CD14-positive monocyte (primary cell): ENCODE data around the gene BCR. TPM values are rescaled to one million over a fixed set of nuclear protein-coding genes. Genes with fewer than 3 reads are reported as not detected.

Experiments used
- DNase-seq, 3 donors: peaks; one replicate each; pipeline ENCODE4 v3.0.0-alpha.2; 2011 to 2022
- H2AFZ ChIP-seq: 2 replicates; pipeline ENCODE4 v1.6.0; 2012; ENCODE audit warnings: mild to moderate bottlenecking, low read depth, low read length, inconsistent platforms; ENCODE audit not compliant: insufficient read depth, poor library complexity, severe bottlenecking
- H3K27ac ChIP-seq, 2 donors: 1 replicate in 1 of 2; 2 replicates in 1 of 2; pipeline ENCODE4 v1.5.1; 2012 to 2013; ENCODE audit warnings: low read length in 2 of 2, control low read depth in 1 of 2, inconsistent platforms in 1 of 2, low read depth in 1 of 2, mild to moderate bottlenecking in 1 of 2
- H3K27me3 ChIP-seq, 2 donors: one replicate each; pipeline versions ENCODE4 v1.6.0 to v1.6.1; 2011 to 2013; ENCODE audit warnings: low read length in 2 of 2; ENCODE audit not compliant: control insufficient read depth in 2 of 2, insufficient read depth in 2 of 2
- H3K36me3 ChIP-seq, 2 donors: replicated peaks in 1 of 2; 1 replicate in 1 of 2; 2 replicates in 1 of 2; pipeline versions ENCODE4 v1.5.1 to v1.6.1; 2012 to 2013; ENCODE audit warnings: low read length in 2 of 2, control low read depth in 1 of 2, inconsistent platforms in 1 of 2, mild to moderate bottlenecking in 1 of 2; ENCODE audit not compliant: insufficient read depth in 2 of 2, control insufficient read depth in 1 of 2
- H3K4me1 ChIP-seq, 2 donors: 1 replicate in 1 of 2; 2 replicates in 1 of 2; pipeline versions ENCODE4 v1.5.1 to v1.6.1; 2012 to 2013; ENCODE audit warnings: low read length in 2 of 2, control low read depth in 1 of 2, inconsistent platforms in 1 of 2, mild to moderate bottlenecking in 1 of 2, moderate library complexity in 1 of 2; ENCODE audit not compliant: insufficient read depth in 2 of 2, control insufficient read depth in 1 of 2
- H3K4me2 ChIP-seq: replicated peaks from 2 replicates; pipeline ENCODE3; 2012; ENCODE audit warnings: low read length, moderate library complexity, mild to moderate bottlenecking; ENCODE audit not compliant: poor library complexity, severe bottlenecking; ENCODE audit errors: extremely low read depth
- H3K4me3 ChIP-seq, 3 experiments: fragments of 200-600 bp in 1 of 3; sonication (generic) in 1 of 3; replicated peaks in 1 of 3; 1 replicate in 2 of 3; 2 replicates in 1 of 3; pipeline ENCODE4 v1.5.1; 2011 to 2013; ENCODE audit warnings: low read length in 3 of 3, mild to moderate bottlenecking in 3 of 3, control low read depth in 2 of 3, low read depth in 2 of 3, inconsistent platforms in 1 of 3, moderate library complexity in 1 of 3
- H3K79me2 ChIP-seq: 2 replicates; pipeline ENCODE4 v1.6.0; 2012; ENCODE audit warnings: mild to moderate bottlenecking, control low read depth, inconsistent platforms, low read length, moderate library complexity; ENCODE audit not compliant: insufficient read depth
- H3K9ac ChIP-seq: 2 replicates; pipeline ENCODE4 v1.6.0; 2017; ENCODE audit warnings: low read length, mild to moderate bottlenecking; ENCODE audit not compliant: insufficient read depth, poor library complexity, severe bottlenecking
- H3K9me3 ChIP-seq, 2 donors: replicated peaks in 1 of 2; 1 replicate in 1 of 2; 2 replicates in 1 of 2; pipeline versions ENCODE4 v1.5.1 to v1.6.1; 2012 to 2013; ENCODE audit warnings: low read length in 2 of 2, control low read depth in 1 of 2; ENCODE audit not compliant: control insufficient read depth in 1 of 2, insufficient read depth in 1 of 2
- H4K20me1 ChIP-seq: 2 replicates; pipeline ENCODE4 v1.6.0; 2012; ENCODE audit warnings: mild to moderate bottlenecking, low read length, control low read depth, moderate library complexity; ENCODE audit not compliant: insufficient read depth
- H3K27ac Mint-ChIP-seq, 7 donors: one replicate each; pipeline ENCODE4 v1.8.0; 2020; ENCODE audit warnings: mild to moderate bottlenecking in 7 of 7, mixed read lengths in 7 of 7, moderate library complexity in 6 of 7, inconsistent platforms in 2 of 7
- H3K27me3 Mint-ChIP-seq, 3 donors: one replicate each; pipeline ENCODE4 v1.8.0; 2021 to 2022; ENCODE audit warnings: low read depth in 3 of 3, mild to moderate bottlenecking in 3 of 3, mixed read lengths in 3 of 3, moderate library complexity in 3 of 3, inconsistent platforms in 1 of 3
- H3K36me3 Mint-ChIP-seq, 2 donors: one replicate each; pipeline ENCODE4 v1.8.0; 2020; ENCODE audit warnings: mixed read lengths in 2 of 2, inconsistent platforms in 1 of 2, mild to moderate bottlenecking in 1 of 2
- H3K4me1 Mint-ChIP-seq: one replicate; pipeline ENCODE4 v1.8.0; 2020; ENCODE audit warnings: mild to moderate bottlenecking, mixed read lengths
- H3K4me3 Mint-ChIP-seq, 2 donors: one replicate each; pipeline ENCODE4 v1.8.0; 2020; ENCODE audit warnings: mild to moderate bottlenecking in 2 of 2, mixed read lengths in 2 of 2, moderate library complexity in 1 of 2
- H3K9me3 Mint-ChIP-seq, 7 donors: one replicate each; pipeline ENCODE4 v1.8.0; 2020 to 2022; ENCODE audit warnings: mixed read lengths in 7 of 7, mild to moderate bottlenecking in 6 of 7, moderate library complexity in 6 of 7, inconsistent platforms in 2 of 7
- CTCF ChIP-seq: fragments of 200-600 bp; IDR thresholded peaks from one replicate; pipeline ENCODE4 v1.8.0; 2022; ENCODE audit warnings: antibody characterized with exemption, mild to moderate bottlenecking
- WGBS: methylation state at CpG from one replicate; pipeline ENCODE4 v1.1.5; 2013; ENCODE audit warnings: missing lambda C conversion rate; ENCODE audit not compliant: insufficient coverage; 5-methylcytosine and 5-hydroxymethylcytosine counted together
- intact Hi-C, 2 donors: fragments of 100-400 bp; cut with micrococcal nuclease; formaldehyde crosslinking; loops; one replicate each; pipeline versions ENCODE4 v1.15.0 to v1.15.1; 2023
- polyA plus RNA-seq, 3 donors: library from polyadenylated mRNA; depleted of rRNA in 1 of 3; unstranded in 2 of 3; stranded (reverse) in 1 of 3; fragments of 300-500 nt in 2 of 3; fragments of >200 nt in 1 of 3; fragmentation: Illumina TruSeq in 2 of 3; gene quantifications; 1 replicate in 2 of 3; 2 replicates in 1 of 3; pipeline ENCODE4 v1.2.3, GENCODE V29; 2012 to 2021

The BCR gene
- polyA plus RNA-seq, 3 donors, result 0.97 to 20.9 (median 0.97) TPM

- Histone ChIP-seq H3K27ac (no peak overlapping the region), H3K36me3 (peaks cover 85 to 94% of the 10 kb centered on the region in 2 donors), H3K9me3 (no peaks in the 10 kb centered on the region), H3K9ac (no peak overlapping the region), H3K27me3 (no peaks in the 10 kb centered on the region), H3K4me3 (no peak overlapping the region), H4K20me1 (peaks cover 5% of the 10 kb centered on the region), H3K4me2 (no peak overlapping the region), H2AFZ (no peak overlapping the region), H3K4me1 (no peaks in the 10 kb centered on the region), H3K79me2 (no peaks in the 10 kb centered on the region)
- H3K27ac Mint-ChIP-seq, result no peak overlapping the region
- no peak for DNase-seq
- H3K4me1 Mint-ChIP-seq, result no peaks in the 10 kb centered on the region
- WGBS, result 100% methylated on average over 3 of the region's 11 CpGs
- H3K4me3 Mint-ChIP-seq, result no peak overlapping the region
- H3K9me3 Mint-ChIP-seq, result no peaks in the 10 kb centered on the region
- no peaks in the 10 kb centered on the region for H3K27me3 Mint-ChIP-seq
- H3K36me3 Mint-ChIP-seq, result peaks cover 78 to 98% of the 10 kb centered on the region in 2 donors
- no peak for TF ChIP-seq CTCF
- intact Hi-C loops, result no loop called here
These were observed 113.9 kb downstream of the BCR start for GRCh38 chr22:23294221-23294620.

- H3K36me3 Mint-ChIP-seq, result peaks cover 64 to 89% of the 10 kb centered on the region in 2 donors
- Histone ChIP-seq H3K4me2 (no peak overlapping the region), H3K36me3 (peaks cover 65 to 91% of the 10 kb centered on the region in 2 donors)
These were observed 120.2 kb downstream of the BCR start for GRCh38 chr22:23300476-23300875.

More at GRCh38 chr22:23300476-23300875, 120.2 kb downstream of the BCR start:
- Histone ChIP-seq H3K9ac (no peak overlapping the region), H2AFZ (no peak overlapping the region), H3K4me3 (no peak overlapping the region), H3K27me3 (no peaks in the 10 kb centered on the region), H3K4me1 (no peaks in the 10 kb centered on the region), H4K20me1 (no peaks in the 10 kb centered on the region), H3K79me2 (no peaks in the 10 kb centered on the region), H3K27ac (no peak overlapping the region), H3K9me3 (no peaks in the 10 kb centered on the region)
- Mint-ChIP-seq H3K27ac (no peak overlapping the region), H3K9me3 (no peaks in the 10 kb centered on the region), H3K27me3 (no peaks in the 10 kb centered on the region), H3K4me1 (no peaks in the 10 kb centered on the region), H3K4me3 (no peak overlapping the region)
- intact Hi-C loops, result no loop called here
- WGBS, result 97% methylated on average over 5 of the region's 6 CpGs
- no peak for DNase-seq
- TF ChIP-seq CTCF, result no peak
